Measurements from ENCODE around the gene ATP6V1G3. TPM values are rescaled to one million over a fixed set of nuclear protein-coding genes. Genes with fewer than 3 reads are reported as not detected.

The ATP6V1G3 gene
- polyA plus RNA-seq, 4 donors: not detected

DNA sequence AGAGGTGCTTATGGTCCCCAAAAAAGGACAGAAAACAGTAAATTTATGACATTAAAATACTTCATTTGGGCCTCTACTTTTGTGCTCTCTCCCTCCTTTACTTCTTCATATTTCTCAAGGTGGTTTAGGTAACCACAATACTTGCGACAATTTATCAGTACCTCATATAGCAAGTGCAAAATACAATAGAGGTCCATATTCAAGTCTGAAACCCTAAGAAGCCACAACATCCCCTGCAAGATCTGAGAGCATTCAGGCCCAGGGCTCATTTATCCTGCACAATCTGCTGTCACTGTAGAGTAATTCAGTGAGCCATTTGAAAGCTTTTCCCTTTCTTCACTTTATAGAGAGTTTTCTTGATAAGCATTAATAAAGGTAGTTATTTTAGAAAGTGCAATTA is 24.2 kb upstream of the ATP6V1G3 start:
- FAIRE-seq (no peak), DNase-seq (peak in 1 of 2 donors; percentile 51)
- Histone ChIP-seq H3K4me3 (ENCODE audit: low read depth in 1 of 3, low read length in 3 of 3) (no peak overlapping the region), H3K9me3 (ENCODE audit: control insufficient read depth in 2 of 2, insufficient read depth in 1 of 2, low read depth in 1 of 2, low read length in 1 of 2) (no peaks in the 10 kb centered on the region), H3K4me1 (ENCODE audit: control insufficient read depth in 3 of 3, insufficient read depth in 2 of 3, low read depth in 1 of 3, low read length in 2 of 3) (no peaks in the 10 kb centered on the region), H3K36me3 (ENCODE audit: control insufficient read depth in 3 of 3, insufficient read depth in 2 of 3, low read depth in 1 of 3, low read length in 3 of 3) (no peaks in the 10 kb centered on the region), H3K27ac (ENCODE audit: low read depth in 1 of 3, low read length in 2 of 3) (no peak overlapping the region), H3K27me3 (ENCODE audit: control insufficient read depth in 3 of 3, insufficient read depth in 3 of 3, low read length in 3 of 3) (no peaks in the 10 kb centered on the region)
- WGBS, 3 donors: 63 to 88% (median 81%) methylated on average over 1 of the region's 1 CpG

DNA sequence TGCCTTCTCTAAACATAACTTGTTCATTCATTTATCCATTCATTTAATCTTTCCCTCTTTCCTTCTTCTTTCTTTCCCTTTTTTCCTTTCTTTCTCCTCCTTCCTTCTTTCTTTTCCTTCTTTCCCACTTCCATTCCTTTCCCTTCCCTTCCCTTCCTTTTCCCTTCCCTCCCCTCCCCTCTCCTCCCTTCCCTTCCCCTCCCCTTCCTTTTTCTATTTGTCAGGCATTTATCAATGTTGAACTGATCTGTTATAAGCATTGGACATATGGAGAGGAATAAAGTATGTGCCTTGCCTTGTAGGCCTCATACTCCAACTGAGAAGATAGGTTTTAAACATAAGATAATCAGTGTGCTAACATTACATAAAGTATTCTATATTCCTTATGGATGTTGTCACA is 23.7 kb upstream of the ATP6V1G3 start:
- H3K9me3 ChIP-seq (ENCODE audit: control insufficient read depth in 2 of 2, insufficient read depth in 1 of 2, low read depth in 1 of 2, low read length in 1 of 2): no peaks in the 10 kb centered on the region
- FAIRE-seq (no peak), DNase-seq (no peak)
- H3K27ac ChIP-seq (ENCODE audit: low read depth in 1 of 3, low read length in 2 of 3): no peak overlapping the region
- H3K4me1 ChIP-seq (ENCODE audit: control insufficient read depth in 3 of 3, insufficient read depth in 2 of 3, low read depth in 1 of 3, low read length in 2 of 3): no peaks in the 10 kb centered on the region
- H3K36me3 ChIP-seq (ENCODE audit: control insufficient read depth in 3 of 3, insufficient read depth in 2 of 3, low read depth in 1 of 3, low read length in 3 of 3): no peaks in the 10 kb centered on the region
- H3K4me3 ChIP-seq (ENCODE audit: low read depth in 1 of 3, low read length in 3 of 3): no peak overlapping the region
- H3K27me3 ChIP-seq (ENCODE audit: control insufficient read depth in 3 of 3, insufficient read depth in 3 of 3, low read length in 3 of 3): no peaks in the 10 kb centered on the region

DNA sequence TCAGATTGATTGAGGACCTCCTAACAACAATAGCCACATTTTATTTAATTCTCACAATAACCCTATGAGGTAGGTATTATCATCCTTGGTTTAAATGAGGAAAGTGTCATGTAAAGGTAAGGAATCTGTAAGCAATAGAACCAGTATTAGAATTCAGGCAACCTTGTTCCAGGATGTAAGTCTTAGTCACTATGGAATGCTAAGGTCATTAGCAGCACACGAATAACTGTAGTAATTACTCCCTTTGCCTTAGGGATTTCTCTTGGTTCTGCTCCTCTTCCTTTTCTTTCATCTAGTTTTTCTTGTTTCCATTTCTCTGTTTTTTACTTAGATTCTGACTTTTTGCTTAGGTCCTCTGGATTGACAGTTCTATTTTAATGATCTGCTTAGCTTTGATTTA is 23.1 kb upstream of the ATP6V1G3 start:
- no peak for FAIRE-seq
- Histone ChIP-seq H3K4me1 (ENCODE audit: control insufficient read depth in 3 of 3, insufficient read depth in 2 of 3, low read depth in 1 of 3, low read length in 2 of 3) (no peaks in the 10 kb centered on the region), H3K27ac (ENCODE audit: low read depth in 1 of 3, low read length in 2 of 3) (no peak overlapping the region), H3K27me3 (ENCODE audit: control insufficient read depth in 3 of 3, insufficient read depth in 3 of 3, low read length in 3 of 3) (no peaks in the 10 kb centered on the region), H3K36me3 (ENCODE audit: control insufficient read depth in 3 of 3, insufficient read depth in 2 of 3, low read depth in 1 of 3, low read length in 3 of 3) (no peaks in the 10 kb centered on the region), H3K9me3 (ENCODE audit: control insufficient read depth in 2 of 2, insufficient read depth in 1 of 2, low read depth in 1 of 2, low read length in 1 of 2) (no peaks in the 10 kb centered on the region), H3K4me3 (ENCODE audit: low read depth in 1 of 3, low read length in 3 of 3) (no peak overlapping the region)
- WGBS, 3 donors: 52 to 80% (median 61%) methylated on average over 1 of the region's 1 CpG
- no peak for DNase-seq

DNA sequence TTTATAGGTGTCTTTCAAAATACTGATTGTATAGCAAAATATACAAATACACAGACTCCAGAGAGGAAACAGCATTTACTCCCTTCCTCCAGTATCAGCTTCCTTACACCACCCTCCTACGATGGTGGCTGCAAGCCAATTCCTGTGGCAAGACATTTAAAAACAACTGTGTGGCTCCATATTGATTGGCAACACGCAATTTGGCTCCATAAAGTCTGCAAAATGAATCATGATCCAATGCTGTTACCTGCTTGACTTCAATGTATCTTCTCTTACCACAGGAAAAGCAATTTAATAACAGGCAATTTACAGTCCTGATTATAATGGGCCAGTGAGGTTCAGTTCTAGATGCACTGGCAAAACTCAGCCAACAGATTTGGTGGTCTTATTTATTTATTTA is 19.7 kb upstream of the ATP6V1G3 start:
- 20 to 46% (median 27%) methylated on average over 2 of the region's 2 CpGs for WGBS, 3 donors
- H3K27me3 ChIP-seq (ENCODE audit: control insufficient read depth in 3 of 3, insufficient read depth in 3 of 3, low read length in 3 of 3): no peaks in the 10 kb centered on the region
- H3K27ac ChIP-seq (ENCODE audit: low read depth in 1 of 3, low read length in 2 of 3): no peak overlapping the region
- no peak for FAIRE-seq
- H3K36me3 ChIP-seq (ENCODE audit: control insufficient read depth in 3 of 3, insufficient read depth in 2 of 3, low read depth in 1 of 3, low read length in 3 of 3): no peaks in the 10 kb centered on the region
- no peak overlapping the region for H3K4me3 ChIP-seq (ENCODE audit: low read depth in 1 of 3, low read length in 3 of 3)
- no peaks in the 10 kb centered on the region for H3K9me3 ChIP-seq (ENCODE audit: control insufficient read depth in 2 of 2, insufficient read depth in 1 of 2, low read depth in 1 of 2, low read length in 1 of 2)
- no peaks in the 10 kb centered on the region for H3K4me1 ChIP-seq (ENCODE audit: control insufficient read depth in 3 of 3, insufficient read depth in 2 of 3, low read depth in 1 of 3, low read length in 2 of 3)
- DNase-seq: no peak

DNA sequence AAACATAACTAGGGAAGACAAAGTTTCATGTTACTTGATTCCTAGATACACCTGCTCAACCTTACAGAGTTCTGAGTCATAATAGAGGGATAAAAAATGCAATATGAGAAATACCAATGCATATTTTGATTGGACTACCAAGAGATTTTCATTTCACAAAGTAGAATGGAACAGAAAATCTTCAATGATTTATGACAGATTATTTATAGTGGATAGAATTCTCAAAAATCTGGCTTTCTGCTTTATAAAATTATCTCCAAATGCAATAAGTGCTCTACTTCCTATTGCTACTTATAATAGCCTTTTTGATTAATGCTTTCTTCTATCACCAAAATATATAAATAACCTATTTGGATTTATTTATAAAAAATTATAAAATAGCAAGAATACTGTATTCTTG is 18.9 kb upstream of the ATP6V1G3 start:
- Histone ChIP-seq H3K27ac (ENCODE audit: low read depth in 1 of 3, low read length in 2 of 3) (no peak overlapping the region), H3K36me3 (ENCODE audit: control insufficient read depth in 3 of 3, insufficient read depth in 2 of 3, low read depth in 1 of 3, low read length in 3 of 3) (no peaks in the 10 kb centered on the region), H3K4me3 (ENCODE audit: low read depth in 1 of 3, low read length in 3 of 3) (no peak overlapping the region), H3K4me1 (ENCODE audit: control insufficient read depth in 3 of 3, insufficient read depth in 2 of 3, low read depth in 1 of 3, low read length in 2 of 3) (no peaks in the 10 kb centered on the region), H3K9me3 (ENCODE audit: control insufficient read depth in 2 of 2, insufficient read depth in 1 of 2, low read depth in 1 of 2, low read length in 1 of 2) (no peaks in the 10 kb centered on the region), H3K27me3 (ENCODE audit: control insufficient read depth in 3 of 3, insufficient read depth in 3 of 3, low read length in 3 of 3) (no peaks in the 10 kb centered on the region)
- DNase-seq: no peak
- peak; percentile 23 for FAIRE-seq

DNA sequence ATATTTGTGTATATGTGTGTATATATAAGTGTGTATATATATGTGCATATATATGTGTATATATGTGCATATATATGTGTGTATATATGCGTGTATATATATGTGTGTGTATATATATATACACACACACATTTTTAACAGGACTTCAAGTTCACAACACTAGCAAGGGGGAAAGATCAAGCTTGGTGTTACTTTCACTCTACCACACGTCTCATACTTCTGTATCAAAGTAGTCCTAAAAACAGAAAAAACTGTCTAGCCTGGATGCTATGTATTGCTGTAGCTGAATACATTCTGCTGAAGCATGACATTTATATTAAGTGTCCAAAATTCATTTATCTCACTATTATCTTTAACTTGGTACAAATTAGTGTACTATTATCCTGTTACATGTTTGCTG is 17.9 kb upstream of the ATP6V1G3 start:
- Histone ChIP-seq H3K9me3 (ENCODE audit: control insufficient read depth in 2 of 2, insufficient read depth in 1 of 2, low read depth in 1 of 2, low read length in 1 of 2) (no peaks in the 10 kb centered on the region), H3K4me3 (ENCODE audit: low read depth in 1 of 3, low read length in 3 of 3) (no peak overlapping the region), H3K4me1 (ENCODE audit: control insufficient read depth in 3 of 3, insufficient read depth in 2 of 3, low read depth in 1 of 3, low read length in 2 of 3) (no peaks in the 10 kb centered on the region), H3K27me3 (ENCODE audit: control insufficient read depth in 3 of 3, insufficient read depth in 3 of 3, low read length in 3 of 3) (no peaks in the 10 kb centered on the region), H3K27ac (ENCODE audit: low read depth in 1 of 3, low read length in 2 of 3) (no peak overlapping the region), H3K36me3 (ENCODE audit: control insufficient read depth in 3 of 3, insufficient read depth in 2 of 3, low read depth in 1 of 3, low read length in 3 of 3) (no peaks in the 10 kb centered on the region)
- DNase-seq: no peak
- FAIRE-seq: no peak
- 78 to 84% (median 80%) methylated on average over 2 of the region's 2 CpGs for WGBS, 3 donors

DNA sequence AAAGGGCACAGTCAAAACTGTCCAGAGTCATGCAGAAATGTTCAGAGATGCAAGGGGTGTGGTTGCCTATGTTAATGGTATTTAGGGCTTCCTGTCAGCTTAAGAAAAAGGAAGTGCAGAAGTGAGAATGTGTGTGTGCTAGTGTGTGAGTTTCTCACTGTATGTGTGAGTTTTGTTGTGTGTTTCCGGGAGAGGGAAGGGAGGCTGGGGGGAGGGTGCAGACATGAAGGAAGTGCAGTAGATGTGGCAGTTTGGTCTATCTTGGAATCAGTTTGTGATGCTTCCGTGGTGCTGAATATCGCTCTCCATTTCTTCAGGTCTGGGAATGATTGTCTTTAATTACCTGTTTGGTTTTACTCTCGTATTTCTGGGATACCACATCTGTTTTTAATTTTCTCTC is 16.5 kb upstream of the ATP6V1G3 start:
- H3K4me3 ChIP-seq (ENCODE audit: low read depth in 1 of 3, low read length in 3 of 3): no peak overlapping the region
- no peaks in the 10 kb centered on the region for H3K4me1 ChIP-seq (ENCODE audit: control insufficient read depth in 3 of 3, insufficient read depth in 2 of 3, low read depth in 1 of 3, low read length in 2 of 3)
- no peaks in the 10 kb centered on the region for H3K36me3 ChIP-seq (ENCODE audit: control insufficient read depth in 3 of 3, insufficient read depth in 2 of 3, low read depth in 1 of 3, low read length in 3 of 3)
- no peak for FAIRE-seq
- no peaks in the 10 kb centered on the region for H3K9me3 ChIP-seq (ENCODE audit: control insufficient read depth in 2 of 2, insufficient read depth in 1 of 2, low read depth in 1 of 2, low read length in 1 of 2)
- 52 to 66% (median 54%) methylated on average over 4 of the region's 4 CpGs for whole genome bisulfite sequencing, 3 donors
- H3K27me3 ChIP-seq (ENCODE audit: control insufficient read depth in 3 of 3, insufficient read depth in 3 of 3, low read length in 3 of 3): no peaks in the 10 kb centered on the region
- H3K27ac ChIP-seq (ENCODE audit: low read depth in 1 of 3, low read length in 2 of 3): no peak overlapping the region
- peak; percentile 3 to 64 for DNase-seq

DNA sequence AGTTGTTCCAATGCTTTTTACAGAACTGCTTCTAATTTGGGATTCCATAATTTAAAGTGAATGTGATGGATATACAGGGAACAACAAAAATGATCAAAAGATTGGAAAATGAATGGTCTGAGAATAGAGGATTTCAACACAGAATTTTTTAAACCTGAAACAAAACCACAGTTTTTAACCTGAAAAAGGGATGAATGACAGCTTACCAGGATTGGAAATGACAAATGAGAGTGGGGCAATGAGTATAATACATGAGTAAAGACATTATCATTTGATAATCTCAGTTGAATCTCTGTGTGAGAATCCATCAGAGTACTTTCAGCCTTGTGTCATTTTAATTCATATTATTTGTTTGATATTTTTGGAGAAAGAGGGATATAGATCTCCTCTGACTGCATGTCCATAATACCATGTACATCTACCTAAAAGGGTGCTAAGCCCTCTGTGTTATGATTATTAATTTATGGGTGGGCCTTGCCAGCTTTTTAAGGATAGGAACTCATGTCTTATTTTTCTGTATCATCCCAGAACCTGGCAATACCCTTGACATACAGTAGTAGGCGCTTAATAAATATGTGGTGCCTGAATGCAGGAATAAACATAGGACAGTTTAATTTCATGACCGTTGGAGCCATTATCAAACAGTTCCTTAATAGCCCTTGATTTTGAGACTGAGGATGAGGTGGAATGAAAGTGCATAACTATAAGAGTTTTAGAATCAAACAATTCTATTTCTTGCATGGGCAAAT is 12.4 kb upstream of the ATP6V1G3 start:
- no peak overlapping the region for H3K27ac ChIP-seq (ENCODE audit: low read depth in 1 of 3, low read length in 2 of 3)
- DNase-seq (no peak), FAIRE-seq (no peak)
- no peaks in the 10 kb centered on the region for H3K36me3 ChIP-seq (ENCODE audit: control insufficient read depth in 3 of 3, insufficient read depth in 2 of 3, low read depth in 1 of 3, low read length in 3 of 3)
- 65 to 81% (median 71%) methylated on average over 2 of the region's 2 CpGs for WGBS, 3 donors
- H3K4me3 ChIP-seq (ENCODE audit: low read depth in 1 of 3, low read length in 3 of 3): no peak overlapping the region
- H3K4me1 ChIP-seq (ENCODE audit: control insufficient read depth in 3 of 3, insufficient read depth in 2 of 3, low read depth in 1 of 3, low read length in 2 of 3): no peaks in the 10 kb centered on the region
- H3K9me3 ChIP-seq (ENCODE audit: control insufficient read depth in 2 of 2, insufficient read depth in 1 of 2, low read depth in 1 of 2, low read length in 1 of 2): no peaks in the 10 kb centered on the region
- H3K27me3 ChIP-seq (ENCODE audit: control insufficient read depth in 3 of 3, insufficient read depth in 3 of 3, low read length in 3 of 3): no peaks in the 10 kb centered on the region

DNA sequence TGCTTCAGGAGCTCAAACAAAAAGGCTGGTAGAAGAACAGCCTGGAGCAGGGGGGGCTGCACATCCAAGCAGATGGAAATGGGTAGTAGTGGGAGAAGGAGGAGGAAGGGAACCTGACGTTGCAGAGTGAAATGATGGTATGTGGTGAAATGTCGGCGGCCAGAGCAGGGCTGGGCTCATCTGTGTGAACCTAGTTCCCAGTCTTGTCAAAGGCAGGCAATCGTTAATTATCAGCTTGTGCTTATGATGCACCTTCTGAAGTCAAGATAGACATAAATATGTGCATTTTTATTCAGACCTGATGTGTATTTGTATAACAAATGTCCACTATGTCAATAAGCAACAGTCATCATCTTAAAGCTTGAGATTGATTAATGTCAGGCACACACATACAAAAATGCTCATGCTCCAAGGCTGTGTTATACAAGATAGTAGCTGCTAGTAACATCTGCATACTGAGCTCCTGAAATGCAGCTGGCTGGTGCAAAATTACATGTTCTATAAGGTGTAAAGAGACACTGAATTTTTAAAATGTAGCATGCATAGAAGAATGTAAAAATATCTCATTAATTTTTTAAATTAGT is 10.6 kb upstream of the ATP6V1G3 start:
- H3K27me3 ChIP-seq (ENCODE audit: control insufficient read depth in 3 of 3, insufficient read depth in 3 of 3, low read length in 3 of 3): no peaks in the 10 kb centered on the region
- WGBS, 3 donors: 65 to 72% (median 68%) methylated on average over 4 of the region's 4 CpGs
- H3K4me3 ChIP-seq (ENCODE audit: low read depth in 1 of 3, low read length in 3 of 3): no peak overlapping the region
- H3K36me3 ChIP-seq (ENCODE audit: control insufficient read depth in 3 of 3, insufficient read depth in 2 of 3, low read depth in 1 of 3, low read length in 3 of 3): no peaks in the 10 kb centered on the region
- DNase-seq: no peak
- no peaks in the 10 kb centered on the region for H3K9me3 ChIP-seq (ENCODE audit: control insufficient read depth in 2 of 2, insufficient read depth in 1 of 2, low read depth in 1 of 2, low read length in 1 of 2)
- no peak for FAIRE-seq
- H3K27ac ChIP-seq (ENCODE audit: low read depth in 1 of 3, low read length in 2 of 3): no peak overlapping the region
- H3K4me1 ChIP-seq (ENCODE audit: control insufficient read depth in 3 of 3, insufficient read depth in 2 of 3, low read depth in 1 of 3, low read length in 2 of 3): no peaks in the 10 kb centered on the region

Data from small intestine (tissue), 7 donors.